HEK293 (cell line): ENCODE measurements around the gene STIP1.

ENCODE experiments used
- CTCF ChIA-PET: fragments of 350-600 bp; formaldehyde crosslinking; extraction: SDS; loops from one replicate; lab custom pipeline; 2021; ENCODE audit warnings: antibody characterized with exemption; lab: Yijun Ruan, JAX
- POLR2A ChIA-PET: fragments of 300-600 bp; formaldehyde crosslinking; extraction: SDS; loops from one replicate; lab custom pipeline; 2020; ENCODE audit warnings: antibody characterized with exemption, inconsistent platforms; lab: Yijun Ruan, JAX
- H3K27ac ChIP-seq: fragments of 200-500 bp; sonication (Bioruptor generic); 2 replicates; pipeline ENCODE4 v1.5.1; 2014; ENCODE audit warnings: low read depth, low read length, control low read depth, inconsistent platforms; ENCODE audit errors: extremely low read depth
- H3K36me3 ChIP-seq, 2 experiments: fragments of 200-500 bp in 1 of 2; sonication (Bioruptor generic) in 1 of 2; 1 replicate in 1 of 2; 2 replicates in 1 of 2; pipeline ENCODE4 v1.5.1; 2014 to 2017; ENCODE audit warnings: inconsistent platforms in 2 of 2, low read length in 2 of 2; ENCODE audit not compliant: control insufficient read depth in 2 of 2, insufficient read depth in 1 of 2
- H3K4me1 ChIP-seq: fragments of 200-500 bp; sonication (Bioruptor generic); 2 replicates; pipeline ENCODE4 v1.5.1; 2014; ENCODE audit warnings: mild to moderate bottlenecking, low read length, inconsistent platforms; ENCODE audit not compliant: control insufficient read depth, insufficient read depth
- H3K4me3 ChIP-seq: 2 replicates; pipeline ENCODE4 v1.5.1; 2011; ENCODE audit warnings: low read depth, mild to moderate bottlenecking, control low read depth, low read length, moderate library complexity
- H3K9me3 ChIP-seq: fragments of 200-500 bp; sonication (Bioruptor generic); 2 replicates; pipeline ENCODE4 v1.5.1; 2014; ENCODE audit warnings: low read depth, low read length, inconsistent platforms; ENCODE audit not compliant: control insufficient read depth, insufficient read depth
- GFI1B ChIP-seq: fragments of 450-650 bp; formaldehyde crosslinking; IDR thresholded peaks from 2 replicates; pipeline ENCODE4 v1.5.1; 2016; ENCODE audit warnings: missing biosample characterization, missing genetic modification characterization
- GLIS1 ChIP-seq: fragments of 450-650 bp; formaldehyde crosslinking; IDR thresholded peaks from 2 replicates; pipeline ENCODE4 v1.5.1; 2016; ENCODE audit warnings: missing biosample characterization, missing genetic modification characterization
- KLF10 ChIP-seq: fragments of 450-650 bp; IDR thresholded peaks from 2 replicates; pipeline ENCODE4 v1.5.1; 2018; ENCODE audit warnings: missing biosample characterization, mild to moderate bottlenecking, missing genetic modification characterization
- MYNN ChIP-seq: fragments of 450-650 bp; formaldehyde crosslinking; IDR thresholded peaks from 2 replicates; pipeline ENCODE4 v1.5.1; 2016; ENCODE audit warnings: missing biosample characterization, missing genetic modification characterization, borderline replicate concordance
- YY1 ChIP-seq: fragments of 450-650 bp; formaldehyde crosslinking; IDR thresholded peaks from 2 replicates; pipeline ENCODE4 v1.5.1; 2018; ENCODE audit warnings: missing biosample characterization, missing genetic modification characterization
- YY2 ChIP-seq: fragments of 450-650 bp; formaldehyde crosslinking; IDR thresholded peaks from 2 replicates; pipeline ENCODE4 v1.5.1; 2016; ENCODE audit warnings: missing biosample characterization, missing genetic modification characterization
- ZBTB7A ChIP-seq: fragments of 450-650 bp; formaldehyde crosslinking; IDR thresholded peaks from 2 replicates; pipeline ENCODE4 v1.5.1; 2016; ENCODE audit warnings: low read depth, missing biosample characterization, missing genetic modification characterization
- ZFP3 ChIP-seq: fragments of 450-650 bp; formaldehyde crosslinking; IDR thresholded peaks from 2 replicates; pipeline ENCODE4 v1.5.1; 2016; ENCODE audit warnings: low read depth, missing biosample characterization, missing genetic modification characterization
- ZNF112 ChIP-seq: fragments of 450-650 bp; formaldehyde crosslinking; IDR thresholded peaks from 2 replicates; pipeline ENCODE4 v1.5.0; 2017; ENCODE audit warnings: missing biosample characterization, missing genetic modification characterization
- ZNF175 ChIP-seq: fragments of 450-650 bp; formaldehyde crosslinking; IDR thresholded peaks from 2 replicates; pipeline ENCODE4 v1.5.1; 2016; ENCODE audit warnings: missing biosample characterization, missing genetic modification characterization
- ZNF223 ChIP-seq: fragments of 450-650 bp; formaldehyde crosslinking; IDR thresholded peaks from 2 replicates; pipeline ENCODE4 v1.5.1; 2016; ENCODE audit warnings: missing biosample characterization, missing genetic modification characterization
- ZNF311 ChIP-seq: fragments of 450-650 bp; formaldehyde crosslinking; IDR thresholded peaks from 2 replicates; pipeline ENCODE4 v1.5.1; 2017; ENCODE audit warnings: missing biosample characterization, missing genetic modification characterization, borderline replicate concordance
- ZNF324 ChIP-seq: fragments of 450-650 bp; formaldehyde crosslinking; IDR thresholded peaks from 2 replicates; pipeline ENCODE4 v1.5.1; 2016; ENCODE audit warnings: missing biosample characterization, missing genetic modification characterization
- ZNF350 ChIP-seq: fragments of 450-650 bp; formaldehyde crosslinking; IDR thresholded peaks from 2 replicates; pipeline ENCODE4 v1.5.0; 2017; ENCODE audit warnings: missing biosample characterization, mild to moderate bottlenecking, missing genetic modification characterization
- ZNF529 ChIP-seq: fragments of 450-650 bp; formaldehyde crosslinking; IDR thresholded peaks from 2 replicates; pipeline ENCODE4 v1.5.1; 2017; ENCODE audit warnings: missing genetic modification characterization, missing biosample characterization; ENCODE audit not compliant: insufficient replicate concordance
- ZNF530 ChIP-seq: fragments of 450-650 bp; formaldehyde crosslinking; IDR thresholded peaks from 2 replicates; pipeline ENCODE4 v1.5.1; 2016; ENCODE audit warnings: low read depth, missing biosample characterization, missing genetic modification characterization
- ZNF558 ChIP-seq: fragments of 450-650 bp; formaldehyde crosslinking; IDR thresholded peaks from 2 replicates; pipeline ENCODE4 v1.5.1; 2016; ENCODE audit warnings: missing biosample characterization, missing genetic modification characterization
- ZNF561 ChIP-seq: fragments of 450-650 bp; IDR thresholded peaks from 2 replicates; pipeline ENCODE4 v1.5.1; 2018; ENCODE audit warnings: missing biosample characterization, missing genetic modification characterization, borderline replicate concordance
- ZNF664 ChIP-seq: fragments of 450-650 bp; formaldehyde crosslinking; IDR thresholded peaks from 2 replicates; pipeline ENCODE4 v1.5.1; 2016; ENCODE audit warnings: missing biosample characterization, missing genetic modification characterization
- ZNF76 ChIP-seq: fragments of 450-650 bp; formaldehyde crosslinking; IDR thresholded peaks from 2 replicates; pipeline ENCODE4; 2016; ENCODE audit warnings: low read depth, missing biosample characterization, missing genetic modification characterization, borderline replicate concordance
- ZNF776 ChIP-seq: fragments of 450-650 bp; formaldehyde crosslinking; IDR thresholded peaks from 2 replicates; pipeline ENCODE4 v1.5.0; 2017; ENCODE audit warnings: missing biosample characterization, missing genetic modification characterization, borderline replicate concordance
- ZNF792 ChIP-seq: fragments of 450-650 bp; formaldehyde crosslinking; IDR thresholded peaks from 2 replicates; pipeline ENCODE4 v1.5.1; 2016; ENCODE audit warnings: missing biosample characterization, missing genetic modification characterization
- ZNF837 ChIP-seq: fragments of 450-650 bp; formaldehyde crosslinking; IDR thresholded peaks from 2 replicates; pipeline ENCODE4 v1.5.1; 2016; ENCODE audit warnings: missing biosample characterization, missing genetic modification characterization
- TF ChIP-seq, protein P1 (sequence below): fragments of 450-650 bp; formaldehyde crosslinking; IDR thresholded peaks from 2 replicates; pipeline ENCODE4 v1.5.1; 2016; ENCODE audit warnings: missing biosample characterization, missing genetic modification characterization, low read depth
- TF ChIP-seq, protein P2 (sequence below): fragments of 450-650 bp; formaldehyde crosslinking; IDR thresholded peaks from 2 replicates; pipeline ENCODE4 v1.5.1; 2016; ENCODE audit warnings: missing biosample characterization, missing genetic modification characterization, low read depth
- TF ChIP-seq, protein P3 (sequence below): fragments of 450-650 bp; formaldehyde crosslinking; IDR thresholded peaks from 2 replicates; pipeline ENCODE4 v1.5.1; 2016; ENCODE audit warnings: missing biosample characterization, missing genetic modification characterization

STIP1 gene

DNA sequence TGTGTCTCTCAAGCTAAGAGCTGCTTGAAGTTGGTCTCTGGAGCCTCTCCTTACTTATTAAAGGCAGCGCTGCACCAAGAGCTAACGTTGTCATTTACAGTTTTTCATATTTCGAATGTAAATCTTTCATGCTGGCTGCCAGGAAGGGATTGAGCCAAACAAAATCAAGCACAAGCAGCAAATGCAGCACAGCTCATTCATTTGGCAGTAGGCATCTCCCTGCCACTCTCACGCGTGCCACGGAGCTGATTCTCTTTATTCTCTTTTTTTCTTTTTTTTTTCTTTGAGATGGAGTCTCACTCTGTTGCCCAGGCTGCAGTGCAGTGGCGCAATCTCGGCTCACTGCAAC is 47.0 kb downstream of the STIP1 start:
- peaks cover 0 to 20% of the 10 kb centered on the region in 2 experiments; a peak in 1 of 3 replicates for H3K36me3 ChIP-seq
- H3K9me3 ChIP-seq = no peaks in the 10 kb centered on the region
- no peak for TF ChIP-seq KLF10 (tag by site-specific recombination)
- TF ChIP-seq ZNF530 (tag by site-specific recombination) = no peak
- no peak for TF ChIP-seq ZNF776 (tag by site-specific recombination)
- no peak for TF ChIP-seq ZNF529 (tag by site-specific recombination)
- no peak for TF ChIP-seq ZNF175
- TF ChIP-seq ZNF112 (tag by site-specific recombination) = no peak
- TF ChIP-seq, protein P1, sequence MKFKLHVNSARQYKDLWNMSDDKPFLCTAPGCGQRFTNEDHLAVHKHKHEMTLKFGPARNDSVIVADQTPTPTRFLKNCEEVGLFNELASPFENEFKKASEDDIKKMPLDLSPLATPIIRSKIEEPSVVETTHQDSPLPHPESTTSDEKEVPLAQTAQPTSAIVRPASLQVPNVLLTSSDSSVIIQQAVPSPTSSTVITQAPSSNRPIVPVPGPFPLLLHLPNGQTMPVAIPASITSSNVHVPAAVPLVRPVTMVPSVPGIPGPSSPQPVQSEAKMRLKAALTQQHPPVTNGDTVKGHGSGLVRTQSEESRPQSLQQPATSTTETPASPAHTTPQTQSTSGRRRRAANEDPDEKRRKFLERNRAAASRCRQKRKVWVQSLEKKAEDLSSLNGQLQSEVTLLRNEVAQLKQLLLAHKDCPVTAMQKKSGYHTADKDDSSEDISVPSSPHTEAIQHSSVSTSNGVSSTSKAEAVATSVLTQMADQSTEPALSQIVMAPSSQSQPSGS (tag by site-specific recombination) = no peak
- TF ChIP-seq ZNF664 (tag by site-specific recombination) = no peak
- TF ChIP-seq GFI1B (tag by site-specific recombination) = no peak
- CTCF ChIA-PET = interaction anchor here (0.7 to 2.3 kb wide), 6 partner anchors 12 to 396 kb away, joined by 3 to 12 read pairs (median 3); partner anchors contain the start of gene PLCB3
- no peaks in the 10 kb centered on the region for H3K4me1 ChIP-seq
- no peak overlapping the region for H3K4me3 ChIP-seq
- no peak overlapping the region for H3K27ac ChIP-seq
- POLR2A ChIA-PET = interaction anchor here (0.7 to 3.5 kb wide), 4 partner anchors 8 to 172 kb away, joined by 3 to 18 read pairs (median 8); partner anchors contain the start of genes FKBP2 and STIP1

DNA sequence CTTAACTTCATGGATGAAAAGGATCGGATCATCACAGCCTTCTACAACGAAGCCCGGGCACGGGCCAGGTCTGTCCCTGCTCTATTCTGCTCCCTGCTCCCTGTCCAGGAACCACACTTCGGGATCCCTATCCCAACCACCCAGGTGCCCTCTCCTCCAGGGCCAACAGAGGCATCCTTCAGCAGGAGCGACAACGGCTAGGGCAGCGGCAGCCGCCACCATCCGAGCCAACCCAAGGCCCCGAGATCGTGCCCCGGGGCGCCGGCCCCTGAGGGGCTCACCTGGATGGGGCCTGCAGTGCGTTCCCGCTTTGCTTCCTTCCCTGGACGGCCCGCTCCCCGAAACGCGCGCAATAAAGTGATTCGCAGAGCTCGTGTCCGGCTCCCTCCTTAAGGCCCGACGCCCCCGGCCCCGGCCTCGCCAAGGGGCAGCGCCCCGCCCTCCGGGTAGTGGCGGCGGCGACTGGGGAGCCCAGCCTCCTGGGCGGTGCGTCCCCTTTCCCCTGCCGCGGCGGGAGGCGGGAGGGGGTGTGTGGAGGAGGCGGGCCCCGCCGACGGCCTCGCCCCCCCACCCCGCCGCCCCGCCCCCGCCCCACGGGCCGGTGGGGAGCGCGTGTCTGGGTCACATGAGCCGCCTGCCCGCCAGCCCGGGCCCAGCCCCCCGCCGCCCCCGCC is 48.1 kb downstream of the STIP1 start, which contains the start of gene VEGFB:
VEGFB (plus strand) TSS at position 672 of the 674 bp plus-strand sequence. CDS start 250 bp downstream, outside the sequence.
- Histone ChIP-seq H3K4me3 (peak within 1 kb of the TSS; percentile 43), H3K36me3 (peaks cover 0 to 31% of the 10 kb centered on the region in 2 experiments; a peak in 1 of 3 replicates), H3K27ac (peak within 1 kb of the TSS; percentile 68; the same call in 1 of the 2 replicates), H3K9me3 (no peaks in the 10 kb centered on the region), H3K4me1 (no peaks in the 10 kb centered on the region)
- POLR2A ChIA-PET = interaction anchor here (2.6 to 3.5 kb wide), 2 partner anchors 11 to 49 kb away, joined by 8 to 18 read pairs; partner anchors contain the start of gene STIP1
- CTCF ChIA-PET = interaction anchor here (1.2 kb wide), 1 partner anchor 36 kb away, joined by 3 read pairs; no protein-coding TSS in a partner anchor
- TF ChIP-seq, protein P2, sequence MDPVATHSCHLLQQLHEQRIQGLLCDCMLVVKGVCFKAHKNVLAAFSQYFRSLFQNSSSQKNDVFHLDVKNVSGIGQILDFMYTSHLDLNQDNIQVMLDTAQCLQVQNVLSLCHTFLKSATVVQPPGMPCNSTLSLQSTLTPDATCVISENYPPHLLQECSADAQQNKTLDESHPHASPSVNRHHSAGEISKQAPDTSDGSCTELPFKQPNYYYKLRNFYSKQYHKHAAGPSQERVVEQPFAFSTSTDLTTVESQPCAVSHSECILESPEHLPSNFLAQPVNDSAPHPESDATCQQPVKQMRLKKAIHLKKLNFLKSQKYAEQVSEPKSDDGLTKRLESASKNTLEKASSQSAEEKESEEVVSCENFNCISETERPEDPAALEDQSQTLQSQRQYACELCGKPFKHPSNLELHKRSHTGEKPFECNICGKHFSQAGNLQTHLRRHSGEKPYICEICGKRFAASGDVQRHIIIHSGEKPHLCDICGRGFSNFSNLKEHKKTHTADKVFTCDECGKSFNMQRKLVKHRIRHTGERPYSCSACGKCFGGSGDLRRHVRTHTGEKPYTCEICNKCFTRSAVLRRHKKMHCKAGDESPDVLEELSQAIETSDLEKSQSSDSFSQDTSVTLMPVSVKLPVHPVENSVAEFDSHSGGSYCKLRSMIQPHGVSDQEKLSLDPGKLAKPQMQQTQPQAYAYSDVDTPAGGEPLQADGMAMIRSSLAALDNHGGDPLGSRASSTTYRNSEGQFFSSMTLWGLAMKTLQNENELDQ (tag by site-specific recombination) = no peak
- TF ChIP-seq ZNF558 (tag by site-specific recombination) (no peak), ZNF311 (tag by site-specific recombination) (no peak), MYNN (tag by site-specific recombination) (no peak), ZNF76 (tag by site-specific recombination) (no peak), ZBTB7A (tag by site-specific recombination) (no peak; the same call in 1 of the 2 replicates), YY2 (tag by site-specific recombination) (no peak), ZNF223 (tag by site-specific recombination) (no peak), ZNF350 (tag by site-specific recombination) (no peak), YY1 (tag by site-specific recombination) (no peak), ZNF837 (tag by site-specific recombination) (no peak), GLIS1 (tag by site-specific recombination) (peak; percentile 44; the same call in 1 of the 2 replicates), ZFP3 (tag by site-specific recombination) (no peak), ZNF324 (no peak), ZNF561 (tag by site-specific recombination) (0 out of 2 replicates have a peak, but pooled peaks have one; percentile 50), ZNF792 (tag by site-specific recombination) (no peak)
- TF ChIP-seq, protein P3, sequence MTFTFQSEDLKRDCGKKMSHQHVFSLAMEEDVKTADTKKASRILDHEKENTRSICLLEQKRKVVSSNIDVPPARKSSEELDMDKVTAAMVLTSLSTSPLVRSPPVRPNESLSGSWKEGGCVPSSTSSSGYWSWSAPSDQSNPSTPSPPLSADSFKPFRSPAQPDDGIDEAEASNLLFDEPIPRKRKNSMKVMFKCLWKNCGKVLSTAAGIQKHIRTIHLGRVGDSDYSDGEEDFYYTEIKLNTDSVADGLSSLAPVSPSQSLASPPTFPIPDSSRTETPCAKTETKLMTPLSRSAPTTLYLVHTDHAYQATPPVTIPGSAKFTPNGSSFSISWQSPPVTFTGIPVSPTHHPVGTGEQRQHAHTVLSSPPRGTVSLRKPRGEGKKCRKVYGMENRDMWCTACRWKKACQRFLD (tag by site-specific recombination) = no peak
